RWPE1 (cell line): ENCODE data around the gene GAREM1.

Experiments used
- CTCF ChIA-PET: fragments of 350-600 bp; sonication (Branson Sonifier 250); formaldehyde crosslinking; extraction: SDS; loops from one replicate; lab custom pipeline; 2021; lab: Yijun Ruan, JAX
- POLR2A ChIA-PET: fragments of 400-600 bp; formaldehyde crosslinking; extraction: SDS; loops from one replicate; lab custom pipeline; 2020; ENCODE audit warnings: antibody characterized with exemption; ENCODE audit not compliant: low non-redundant PET; lab: Yijun Ruan, JAX
- DNase-seq: peaks from one replicate; pipeline ENCODE4 v3.0.0; 2012; ENCODE audit warnings: low spot score
- H3K27ac ChIP-seq: fragments of 450-650 bp; 2 replicates; pipeline ENCODE4 v1.5.1; 2017
- TF ChIP-seq, protein P1 (sequence below): fragments of 450-650 bp; conservative IDR thresholded peaks from 2 replicates; pipeline ENCODE4 v1.5.1; 2017; ENCODE audit warnings: low read depth, mild to moderate bottlenecking

GAREM1 gene

GRCh38 chr18:32422201-32422600, 48.5 kb downstream of the GAREM1 start:
- DNase-seq, result no peak
- TF ChIP-seq, protein P1, sequence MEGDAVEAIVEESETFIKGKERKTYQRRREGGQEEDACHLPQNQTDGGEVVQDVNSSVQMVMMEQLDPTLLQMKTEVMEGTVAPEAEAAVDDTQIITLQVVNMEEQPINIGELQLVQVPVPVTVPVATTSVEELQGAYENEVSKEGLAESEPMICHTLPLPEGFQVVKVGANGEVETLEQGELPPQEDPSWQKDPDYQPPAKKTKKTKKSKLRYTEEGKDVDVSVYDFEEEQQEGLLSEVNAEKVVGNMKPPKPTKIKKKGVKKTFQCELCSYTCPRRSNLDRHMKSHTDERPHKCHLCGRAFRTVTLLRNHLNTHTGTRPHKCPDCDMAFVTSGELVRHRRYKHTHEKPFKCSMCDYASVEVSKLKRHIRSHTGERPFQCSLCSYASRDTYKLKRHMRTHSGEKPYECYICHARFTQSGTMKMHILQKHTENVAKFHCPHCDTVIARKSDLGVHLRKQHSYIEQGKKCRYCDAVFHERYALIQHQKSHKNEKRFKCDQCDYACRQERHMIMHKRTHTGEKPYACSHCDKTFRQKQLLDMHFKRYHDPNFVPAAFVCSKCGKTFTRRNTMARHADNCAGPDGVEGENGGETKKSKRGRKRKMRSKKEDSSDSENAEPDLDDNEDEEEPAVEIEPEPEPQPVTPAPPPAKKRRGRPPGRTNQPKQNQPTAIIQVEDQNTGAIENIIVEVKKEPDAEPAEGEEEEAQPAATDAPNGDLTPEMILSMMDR, result no peak
- ChIA-PET CTCF (no interaction called here), POLR2A (interaction anchor here (0.5 kb wide), 1 partner anchor 15 kb away, joined by 3 read pairs; no protein-coding TSS in a partner anchor)
- H3K27ac ChIP-seq, result no peak overlapping the region

DNA sequence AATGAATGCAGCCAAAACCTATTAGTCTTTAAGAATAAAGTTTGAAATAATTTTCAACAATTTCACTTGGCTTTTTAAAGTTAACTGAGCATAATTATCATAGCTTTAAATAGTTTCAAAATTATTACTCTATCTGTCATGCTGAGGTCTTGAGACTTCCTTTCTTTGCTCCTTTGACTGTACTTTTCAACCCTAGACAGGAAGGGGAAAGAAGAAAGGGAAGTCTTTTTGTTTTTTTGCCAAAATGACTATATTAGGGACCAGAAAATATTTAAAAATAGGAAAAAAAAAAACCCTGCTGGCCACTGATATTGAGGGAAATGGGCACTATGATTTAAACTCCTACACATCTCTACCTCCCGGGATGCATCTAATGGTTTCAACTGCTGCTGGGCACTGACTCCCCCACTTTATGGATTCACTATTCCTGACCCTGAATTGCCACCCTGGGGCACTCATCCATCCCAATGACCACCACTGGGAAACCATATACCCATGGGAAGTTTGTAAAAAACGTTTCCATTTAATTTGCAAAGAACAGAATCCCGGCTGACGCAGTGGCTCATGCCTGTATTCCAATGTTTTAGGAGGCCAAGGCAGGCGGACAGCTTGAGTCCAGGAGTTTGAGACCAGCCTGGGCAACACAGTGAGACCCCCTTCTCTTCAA, 50.5 kb downstream of the GAREM1 start:
- TF ChIP-seq, protein P1, result no peak
- POLR2A ChIA-PET, result no interaction called here
- no peak for DNase-seq
- CTCF ChIA-PET, result no interaction called here
- H3K27ac ChIP-seq, result no peak overlapping the region

GRCh38 chr18:32418148-32418547, 52.5 kb downstream of the GAREM1 start:
- no peak for DNase-seq
- ChIA-PET POLR2A (no interaction called here), CTCF (no interaction called here)
- TF ChIP-seq, protein P1, result no peak
- no peak overlapping the region for H3K27ac ChIP-seq

GRCh38 chr18:32405588-32405987, 65.1 kb downstream of the GAREM1 start:
- no peak overlapping the region for H3K27ac ChIP-seq
- ChIA-PET CTCF (no interaction called here), POLR2A (no interaction called here)
- TF ChIP-seq, protein P1, result no peak
- no peak for DNase-seq

DNA sequence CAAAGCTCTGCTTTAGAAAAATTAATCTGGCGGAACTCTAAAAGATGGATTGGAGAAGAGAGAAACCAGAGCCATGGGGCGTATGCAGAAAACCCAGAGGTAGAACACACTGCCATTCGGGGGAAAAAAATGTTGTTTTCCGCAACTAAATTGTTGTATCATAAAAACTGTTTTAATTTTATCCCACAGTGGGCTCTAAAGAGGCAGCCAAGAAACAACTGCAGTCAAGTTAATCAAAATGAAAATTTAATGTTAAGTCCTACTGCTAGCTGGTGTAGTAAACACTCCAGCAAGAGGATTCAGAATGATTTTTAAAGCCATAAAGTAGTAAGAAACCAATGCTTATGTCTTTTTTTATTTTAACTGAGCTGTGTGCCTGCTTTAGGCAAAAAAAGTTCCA, 69.1 kb downstream of the GAREM1 start:
- DNase-seq, result no peak
- H3K27ac ChIP-seq, result no peak overlapping the region
- TF ChIP-seq, protein P1, result no peak
- ChIA-PET POLR2A (no interaction called here), CTCF (no interaction called here)

DNA sequence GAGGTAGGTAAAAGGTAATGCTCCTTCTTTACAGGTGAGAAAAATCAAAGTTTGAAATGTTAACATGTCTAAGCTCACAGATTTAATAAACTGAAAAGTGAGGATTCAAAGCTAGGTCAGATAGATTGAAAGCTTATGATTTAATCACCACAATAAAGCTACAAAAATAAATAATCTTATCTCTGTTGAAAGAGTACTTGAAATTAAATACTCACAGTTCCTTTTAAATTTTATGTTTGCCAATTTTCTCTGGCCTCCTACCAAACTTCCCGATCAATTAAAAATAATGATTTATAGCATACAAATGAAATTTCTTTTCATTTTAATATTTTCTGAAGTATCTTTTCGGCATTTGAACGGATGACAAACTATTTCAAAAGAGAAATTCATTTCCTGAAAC, 77.3 kb downstream of the GAREM1 start:
- ChIA-PET CTCF (interaction anchor here (0.6 kb wide), 1 partner anchor 43 kb away, joined by 6 read pairs; no protein-coding TSS in a partner anchor), POLR2A (no interaction called here)
- no peak for DNase-seq
- TF ChIP-seq, protein P1, result no peak
- no peak overlapping the region for H3K27ac ChIP-seq
